LHCN-M2 (cell line): Measurements from ENCODE around the gene ATP5MK. TPM values are rescaled to one million over a fixed set of nuclear protein-coding genes. Genes with fewer than 3 reads are reported as not detected.
"Not testable (repeated sequence)": the region's sequence is repeated elsewhere in the genome, so short reads cannot be mapped to it uniquely, and the experiment has no call there.

Experiments used
- DNase-seq: peaks from one replicate; pipeline ENCODE4 v3.0.0-alpha.2; 2012; ENCODE audit warnings: low read depth
- polyA plus RNA-seq: library from polyadenylated mRNA; unstranded; fragments of >200 nt; gene quantifications from one replicate; pipeline ENCODE4 v1.2.1, GENCODE V29; 2012; ENCODE audit warnings: missing spikeins
- total RNA-seq: library from RNA; depleted of rRNA; stranded (reverse); fragments of >200 nt; gene quantifications from 2 replicates; pipeline ENCODE4 v1.2.3, GENCODE V29; 2014; rRNA removed

Gene ATP5MK
- 276 and 387 TPM in 2 replicates for total RNA-seq
- polyA plus RNA-seq = 722 TPM

DNA sequence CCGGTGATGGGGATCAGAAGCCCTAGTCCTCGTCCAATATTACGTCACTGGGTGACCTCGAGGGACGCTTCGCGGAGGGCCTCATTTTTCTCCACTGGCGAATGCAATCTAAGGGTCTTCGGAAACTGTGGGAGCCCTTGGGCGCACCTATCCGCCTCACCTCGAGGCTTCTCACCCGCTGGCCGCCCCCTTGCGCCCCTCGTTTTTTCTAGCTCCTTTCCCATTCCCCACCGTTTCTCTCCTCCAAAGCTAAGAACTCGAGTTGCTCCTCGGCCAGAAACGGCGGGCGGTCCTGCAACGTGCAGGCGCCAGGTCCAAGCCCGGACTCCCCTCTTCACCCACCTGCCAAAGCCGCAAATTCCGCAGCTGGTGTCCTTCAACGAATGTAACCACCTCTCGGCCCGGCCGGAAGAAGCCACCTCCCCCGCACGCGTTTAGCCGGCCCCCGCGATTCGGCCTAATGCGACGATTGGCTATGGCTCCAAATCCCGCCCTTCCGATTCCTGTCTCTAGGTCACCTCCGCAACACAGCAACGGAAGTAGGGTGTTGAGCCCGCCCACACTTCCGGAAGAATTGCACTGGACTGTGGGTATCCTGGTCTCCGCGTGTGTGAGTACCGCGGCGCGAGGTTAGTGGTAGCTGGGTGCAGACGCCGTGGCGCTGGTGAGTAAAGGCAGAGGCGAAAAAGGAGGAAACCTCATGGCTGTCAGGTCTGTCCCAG lies at the start of gene ATP5MK, which contains the start of gene PDCD11:
Gene ATP5MK (minus strand): TSS at position 409 of the 722 bp plus-strand sequence. CDS start 4,018 bp downstream, outside the sequence.
Gene PDCD11 (plus strand): TSS at position 560 of the 722 bp plus-strand sequence. CDS start 1,801 bp downstream, outside the sequence.
- peak; percentile 98 for DNase-seq

GRCh38 chr10:103445366-103445765 lies 49.1 kb upstream of the ATP5MK start:
- no peak for DNase-seq

DNA sequence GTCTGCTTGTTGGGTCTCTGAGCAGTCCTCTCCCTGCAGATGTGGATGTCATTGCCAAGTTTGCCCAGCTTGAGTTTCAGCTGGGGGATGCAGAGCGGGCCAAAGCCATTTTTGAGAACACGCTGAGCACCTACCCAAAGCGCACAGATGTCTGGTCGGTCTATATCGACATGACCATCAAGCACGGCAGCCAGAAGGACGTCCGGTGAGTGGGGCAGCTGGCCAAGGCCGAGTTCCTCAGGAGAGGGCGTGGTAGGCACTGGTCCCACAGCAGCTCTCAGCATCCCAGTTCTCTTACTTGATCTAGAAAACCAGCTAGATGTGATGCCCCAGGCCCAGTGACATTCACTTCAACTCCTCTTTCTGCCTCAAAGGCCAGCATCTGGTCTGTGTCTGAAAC lies 48.2 kb upstream of the ATP5MK start:
- DNase-seq = no peak

DNA sequence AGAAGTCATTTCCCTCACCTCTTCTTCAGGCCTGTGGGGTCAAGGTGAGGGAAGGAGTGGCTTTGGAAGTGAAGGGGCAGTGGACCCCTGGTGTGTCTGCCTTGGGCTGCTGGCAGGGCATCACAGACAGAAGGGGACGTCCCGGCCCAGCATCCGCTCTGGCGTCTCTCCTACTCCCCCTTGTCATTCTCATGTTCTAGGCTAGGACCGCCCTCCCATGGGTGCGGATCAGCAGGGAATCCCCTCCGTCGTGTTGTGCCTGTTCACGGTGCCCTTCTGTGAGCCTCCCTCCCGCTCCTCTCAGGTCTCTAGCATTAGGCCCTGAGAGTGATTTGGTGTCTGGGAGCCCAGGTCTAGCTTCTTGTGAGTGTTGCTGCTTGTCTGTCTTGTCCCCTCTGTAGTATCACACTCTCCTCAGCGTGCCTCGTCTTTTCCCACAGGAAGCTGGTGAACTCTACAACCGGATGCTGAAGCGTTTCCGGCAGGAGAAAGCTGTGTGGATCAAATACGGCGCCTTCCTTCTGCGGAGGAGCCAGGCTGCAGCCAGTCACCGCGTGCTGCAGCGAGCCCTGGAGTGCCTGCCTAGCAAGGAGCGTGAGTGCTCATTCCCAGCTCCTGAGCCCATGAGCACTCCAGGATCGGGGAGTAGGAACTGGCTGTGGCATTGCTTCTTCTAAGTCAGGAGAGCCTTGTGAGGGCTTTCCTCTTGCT lies 47.4 kb upstream of the ATP5MK start:
- no peak for DNase-seq

DNA sequence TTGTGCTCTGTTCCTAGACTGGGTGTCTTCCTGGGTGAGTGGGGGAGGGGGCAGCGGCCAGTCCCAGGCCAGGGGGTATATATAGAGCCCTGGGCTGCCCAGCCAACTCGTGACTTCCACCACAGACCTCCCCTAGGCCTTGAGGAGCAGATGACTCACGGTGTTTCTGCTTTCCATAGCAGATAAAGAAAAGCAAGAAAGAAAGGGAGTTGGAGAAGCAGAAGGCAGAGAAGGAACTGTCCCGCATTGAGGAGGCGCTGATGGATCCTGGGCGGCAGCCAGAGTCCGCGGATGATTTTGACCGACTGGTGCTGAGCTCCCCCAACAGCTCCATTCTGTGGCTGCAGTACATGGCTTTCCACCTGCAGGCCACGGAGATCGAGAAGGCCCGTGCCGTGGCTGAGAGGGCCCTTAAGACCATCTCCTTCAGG lies 45.8 kb upstream of the ATP5MK start:
- DNase-seq = peak; percentile 58

DNA sequence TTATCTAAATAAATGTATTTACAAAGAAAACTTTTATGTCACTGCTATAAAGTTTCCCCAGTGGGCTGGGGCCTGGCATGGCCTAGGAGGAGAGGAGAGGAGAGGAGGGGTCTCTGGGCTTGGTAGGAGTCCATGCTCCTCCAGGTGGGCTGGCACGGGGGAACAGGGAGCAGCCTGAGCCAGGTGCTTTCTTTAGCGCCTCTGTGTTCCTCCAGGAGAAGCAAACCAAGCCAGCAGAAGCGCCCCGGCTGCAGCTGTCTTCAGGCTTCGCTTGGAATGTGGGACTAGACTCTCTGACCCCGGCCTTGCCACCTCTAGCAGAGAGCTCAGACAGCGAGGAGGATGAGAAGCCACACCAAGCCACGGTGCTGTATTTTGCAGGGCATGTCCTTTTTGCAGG lies 45.3 kb upstream of the ATP5MK start:
- no peak for DNase-seq

DNA sequence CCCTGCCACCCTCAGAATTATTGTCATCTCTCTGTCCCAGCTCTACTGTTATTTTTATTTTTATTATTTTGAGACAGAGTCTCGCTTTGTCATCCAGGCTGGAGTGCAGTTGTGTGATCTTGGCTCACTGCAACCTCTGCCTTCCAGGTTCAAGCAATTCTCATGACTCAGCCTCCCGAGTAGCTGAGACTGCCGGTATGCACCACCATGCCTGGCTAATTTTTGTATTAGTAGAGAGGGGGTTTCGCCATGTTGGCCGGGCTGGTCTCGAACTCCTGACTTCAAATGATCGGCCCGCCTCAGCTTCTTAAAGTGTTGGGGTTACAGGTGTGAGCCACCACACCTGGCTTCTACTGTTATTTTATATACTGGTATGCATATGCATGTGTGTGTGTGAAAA lies 44.9 kb upstream of the ATP5MK start:
- DNase-seq = no peak

- no peak for DNase-seq
These were observed 44.1 kb upstream of the ATP5MK start for GRCh38 chr10:103440416-103440815.

- DNase-seq = no peak
These were observed 43.5 kb upstream of the ATP5MK start for GRCh38 chr10:103439776-103440175.

GRCh38 chr10:103433858-103434257 lies 37.6 kb upstream of the ATP5MK start:
- peak; percentile 13 for DNase-seq

DNA sequence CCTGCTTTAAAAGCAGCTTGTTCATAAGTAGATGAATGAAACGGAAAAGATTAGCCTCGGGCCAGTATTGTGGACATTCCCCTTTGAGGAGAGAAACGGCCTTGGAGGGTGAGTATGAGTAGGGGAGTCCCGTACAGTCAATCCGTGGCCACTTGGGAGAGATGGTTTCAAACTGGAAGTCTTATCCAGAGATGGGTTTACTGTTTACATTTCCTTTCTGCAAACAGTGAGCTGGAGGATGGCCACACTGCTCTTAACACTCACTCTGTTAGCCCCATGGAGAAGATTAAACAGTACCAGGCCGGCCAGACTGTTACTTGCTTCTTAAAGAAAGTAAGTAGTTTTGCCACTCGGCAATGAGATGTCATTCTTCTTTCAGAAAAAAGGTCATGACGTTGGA lies 35.6 kb upstream of the ATP5MK start:
- no peak for DNase-seq

DNA sequence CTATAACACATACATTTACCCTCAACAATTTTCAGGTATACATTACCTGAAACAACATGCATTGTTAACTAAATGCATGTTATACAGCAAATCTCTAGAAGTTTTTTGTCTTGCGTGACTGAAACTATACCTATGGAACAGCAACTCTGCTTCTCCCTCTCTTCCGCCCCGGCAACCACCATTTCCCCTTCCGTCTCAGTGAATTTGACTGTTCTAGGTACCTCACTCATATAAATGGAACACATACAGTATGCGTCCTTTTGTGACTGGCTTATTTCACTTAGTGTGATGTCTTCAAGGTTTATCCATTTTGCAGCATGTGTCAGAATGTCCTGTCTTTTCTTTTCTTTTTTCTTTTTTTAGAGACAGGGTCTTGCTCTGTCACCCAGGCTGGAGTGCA lies 33.4 kb upstream of the ATP5MK start:
- no peak for DNase-seq

DNA sequence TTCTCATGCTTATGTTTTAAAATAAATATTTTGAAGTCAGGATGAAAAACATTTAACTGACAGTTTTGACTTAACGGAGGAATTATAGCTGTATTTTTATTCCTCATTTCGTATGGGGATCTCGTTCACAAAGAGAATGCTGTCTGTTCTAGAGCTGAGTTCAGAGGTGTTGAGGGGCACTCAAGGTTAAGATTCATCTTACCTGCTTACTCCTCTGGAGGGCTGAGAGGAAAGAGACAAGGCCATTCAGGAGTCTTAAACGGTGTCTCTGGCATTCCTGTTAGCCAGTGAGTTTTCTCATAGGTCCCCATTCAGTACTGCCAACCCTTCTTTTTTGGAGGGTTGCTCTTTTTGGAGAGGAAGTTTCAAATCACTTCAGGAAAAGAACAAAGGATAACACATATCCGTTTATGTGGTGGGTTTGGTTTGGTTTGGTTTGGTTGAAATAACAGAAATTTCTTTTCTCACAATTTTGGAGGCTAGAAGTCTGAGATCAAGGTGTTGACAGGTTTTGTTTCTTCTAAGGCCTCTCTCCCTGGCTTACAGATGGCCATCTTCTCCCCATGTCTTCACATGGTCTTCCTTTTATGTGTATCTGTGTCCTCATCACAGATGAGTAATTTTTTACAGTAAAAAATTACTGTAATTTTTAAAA lies 32.8 kb upstream of the ATP5MK start:
- no peak for DNase-seq

DNA sequence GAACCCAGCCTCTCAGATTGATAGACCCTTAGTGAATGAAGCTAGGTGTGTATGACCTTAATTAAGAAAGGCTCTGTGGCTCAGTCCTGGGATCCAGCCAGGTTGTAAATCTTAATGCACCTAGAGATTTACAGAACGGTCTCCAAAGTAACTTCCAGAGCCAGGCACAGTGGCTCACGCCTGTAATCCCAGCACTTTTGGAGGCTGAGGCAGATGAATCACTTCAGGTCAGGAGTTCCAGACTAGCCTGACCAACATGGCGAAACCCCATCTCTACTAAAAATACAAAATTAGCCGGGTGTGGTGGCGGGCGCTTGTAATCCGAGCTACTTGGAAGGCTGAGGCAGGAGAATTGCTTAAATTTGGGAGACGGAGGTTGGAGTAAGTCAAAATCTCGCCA lies 31.6 kb upstream of the ATP5MK start:
- no peak for DNase-seq

DNA sequence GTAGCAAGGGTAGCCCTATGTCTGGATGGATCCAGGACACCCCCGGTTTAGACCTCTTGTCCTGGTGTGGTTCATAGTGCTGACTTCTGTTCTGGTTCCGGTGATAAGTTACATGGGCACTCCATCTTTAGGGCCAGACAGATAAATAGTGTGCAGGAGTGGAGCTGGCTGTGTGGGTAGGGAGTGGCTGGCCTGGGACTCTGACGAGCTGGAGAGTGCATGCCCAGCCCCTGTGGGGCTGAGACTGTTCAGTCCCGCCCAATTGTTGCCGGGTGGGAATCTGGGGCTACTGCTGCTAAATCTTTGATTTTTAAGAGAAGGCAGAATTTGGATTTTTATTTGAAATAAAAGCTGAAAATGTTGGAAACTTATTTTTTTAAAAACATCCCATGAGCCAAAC lies 27.5 kb upstream of the ATP5MK start:
- no peak for DNase-seq

DNA sequence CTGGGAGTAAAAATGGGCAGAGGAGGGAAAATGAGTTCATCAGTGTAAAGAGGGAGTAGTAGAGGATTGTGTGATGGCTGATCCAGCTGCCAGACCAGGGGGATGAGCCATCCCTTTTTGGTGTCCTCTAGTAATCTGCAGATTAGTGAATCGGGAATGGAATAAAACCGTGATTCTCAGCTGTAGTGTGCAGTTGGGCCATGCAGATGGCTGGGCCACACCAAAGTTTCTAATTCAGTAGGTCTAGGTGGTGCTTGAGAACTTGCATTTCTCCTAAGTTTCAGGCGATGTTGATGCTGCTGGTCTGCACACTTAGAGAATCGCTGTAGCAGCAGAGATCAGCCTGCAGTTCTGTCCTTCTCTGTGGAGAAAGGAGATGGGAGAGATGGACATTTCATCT lies 22.8 kb upstream of the ATP5MK start:
- no peak for DNase-seq

GRCh38 chr10:103417601-103418000 lies 21.3 kb upstream of the ATP5MK start:
- no peak for DNase-seq

- DNase-seq = not testable (repeated sequence)
These were observed 20.8 kb upstream of the ATP5MK start for GRCh38 chr10:103417148-103417469.

GRCh38 chr10:103416436-103417147 lies 20.3 kb upstream of the ATP5MK start:
- peak; percentile 63 for DNase-seq

DNA sequence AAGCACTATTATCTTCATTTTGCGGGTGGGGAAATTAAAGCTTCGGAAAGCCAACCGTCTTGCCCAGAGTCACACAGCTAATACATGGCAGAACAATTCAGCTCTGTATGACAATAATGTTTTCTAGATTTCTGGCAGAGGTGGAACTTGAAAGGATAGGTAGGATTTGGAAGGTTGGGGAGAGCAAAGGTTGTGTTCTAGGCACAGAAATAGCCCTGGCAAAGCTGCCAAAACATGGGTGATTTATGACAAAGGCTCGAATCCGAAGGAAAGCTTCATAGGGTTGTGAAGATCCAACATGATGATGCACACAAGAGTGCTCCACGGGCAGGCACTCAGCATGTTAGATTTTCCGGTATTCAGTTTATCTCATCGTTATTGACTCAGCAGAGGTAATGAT lies 19.3 kb upstream of the ATP5MK start:
- no peak for DNase-seq

DNA sequence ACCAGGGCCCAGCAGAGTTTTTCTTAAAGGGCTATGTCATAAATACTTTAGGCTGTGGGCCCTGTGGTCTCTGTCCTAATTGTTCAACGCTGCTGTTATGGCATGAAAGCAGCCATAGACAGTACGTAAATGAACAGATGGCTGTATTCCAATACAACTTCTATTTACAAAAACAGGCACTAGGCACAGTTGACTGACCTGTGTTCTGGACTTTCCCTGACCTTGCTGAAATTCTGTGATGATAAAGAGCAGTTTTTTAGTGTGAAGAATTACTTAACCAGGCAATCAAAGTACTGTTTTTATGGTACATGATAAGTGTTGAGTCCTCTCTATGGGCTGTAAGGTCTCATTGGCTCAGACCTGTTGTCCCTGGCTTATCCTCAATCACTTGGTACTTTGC lies 17.3 kb upstream of the ATP5MK start:
- no peak for DNase-seq
